Lower leg skin (tissue), 3 donors: Measurements from ENCODE around the gene NUP85.
A peak's percentile ranks its signal among the peaks of the same experiment; 100 is the strongest.

Experiments used
- POLR2A ChIP-seq, 2 donors: fragments of 450-650 bp; IDR thresholded peaks; one replicate each; pipeline ENCODE4 v1.6.1; 2016 to 2017; ENCODE audit warnings: antibody characterized with exemption in 2 of 2, mild to moderate bottlenecking in 1 of 2, moderate library complexity in 1 of 2
- TF ChIP-seq, protein P1 (sequence below), 3 donors: fragments of 450-650 bp; IDR thresholded peaks; one replicate each; pipeline ENCODE4 v1.5.1; 2016; ENCODE audit warnings: antibody characterized with exemption in 3 of 3, mild to moderate bottlenecking in 3 of 3, moderate library complexity in 2 of 3

DNA sequence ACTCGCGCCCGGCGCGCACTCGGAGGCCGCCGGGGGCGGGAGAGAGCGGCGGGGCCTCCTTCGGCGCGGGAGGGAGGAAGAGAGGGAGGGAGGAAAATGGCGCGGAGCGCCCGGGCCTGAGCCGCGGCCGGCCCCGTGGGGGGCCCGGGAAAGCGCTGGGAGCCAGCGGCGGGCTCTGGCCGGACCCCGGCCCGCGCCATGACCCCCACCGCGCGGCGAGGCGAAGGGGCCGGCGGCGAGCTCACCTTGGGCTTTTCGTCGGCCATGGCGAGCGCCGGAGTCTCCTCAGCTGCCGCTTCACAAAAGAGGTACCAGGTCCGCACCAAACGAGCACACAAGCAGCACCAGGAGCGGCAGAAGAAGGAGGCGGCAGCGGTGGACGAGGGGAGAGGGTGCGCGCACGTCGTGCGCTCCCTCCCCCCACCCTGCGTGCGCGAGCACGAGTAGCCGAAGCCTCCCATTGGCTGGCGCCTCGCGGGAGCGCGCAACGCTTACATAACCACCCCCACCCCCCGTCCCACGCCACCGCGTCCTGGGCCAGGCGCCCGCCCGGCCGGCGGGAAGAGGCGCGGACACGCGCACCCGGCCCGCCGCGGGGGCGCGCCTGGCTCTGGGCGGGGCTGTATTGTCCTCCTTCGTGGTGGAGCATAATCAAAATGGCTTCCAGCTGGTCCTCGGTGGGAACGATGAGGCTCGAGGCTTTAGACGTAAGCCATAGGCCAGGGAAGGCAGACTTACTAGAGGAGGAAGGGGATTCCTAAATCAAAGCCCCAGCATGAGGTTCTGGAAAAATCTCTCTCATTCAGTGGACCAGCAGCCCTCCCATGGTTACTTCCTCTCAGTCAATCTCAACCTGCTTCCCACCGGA, 22.7 kb upstream of the NUP85 start, which contains the start of gene SUMO2:
- TF ChIP-seq, protein P1, sequence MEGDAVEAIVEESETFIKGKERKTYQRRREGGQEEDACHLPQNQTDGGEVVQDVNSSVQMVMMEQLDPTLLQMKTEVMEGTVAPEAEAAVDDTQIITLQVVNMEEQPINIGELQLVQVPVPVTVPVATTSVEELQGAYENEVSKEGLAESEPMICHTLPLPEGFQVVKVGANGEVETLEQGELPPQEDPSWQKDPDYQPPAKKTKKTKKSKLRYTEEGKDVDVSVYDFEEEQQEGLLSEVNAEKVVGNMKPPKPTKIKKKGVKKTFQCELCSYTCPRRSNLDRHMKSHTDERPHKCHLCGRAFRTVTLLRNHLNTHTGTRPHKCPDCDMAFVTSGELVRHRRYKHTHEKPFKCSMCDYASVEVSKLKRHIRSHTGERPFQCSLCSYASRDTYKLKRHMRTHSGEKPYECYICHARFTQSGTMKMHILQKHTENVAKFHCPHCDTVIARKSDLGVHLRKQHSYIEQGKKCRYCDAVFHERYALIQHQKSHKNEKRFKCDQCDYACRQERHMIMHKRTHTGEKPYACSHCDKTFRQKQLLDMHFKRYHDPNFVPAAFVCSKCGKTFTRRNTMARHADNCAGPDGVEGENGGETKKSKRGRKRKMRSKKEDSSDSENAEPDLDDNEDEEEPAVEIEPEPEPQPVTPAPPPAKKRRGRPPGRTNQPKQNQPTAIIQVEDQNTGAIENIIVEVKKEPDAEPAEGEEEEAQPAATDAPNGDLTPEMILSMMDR (IDR thresholded peaks at IDR 0.05), result no peak
- TF ChIP-seq POLR2A (IDR thresholded peaks at IDR 0.05), result peak in 1 of 2 donors; percentile 32
